ENCODE results near the gene RGS16. TPM values are rescaled to one million over a fixed set of nuclear protein-coding genes. Genes with fewer than 3 reads are reported as not detected.

RGS16 gene, protein sequence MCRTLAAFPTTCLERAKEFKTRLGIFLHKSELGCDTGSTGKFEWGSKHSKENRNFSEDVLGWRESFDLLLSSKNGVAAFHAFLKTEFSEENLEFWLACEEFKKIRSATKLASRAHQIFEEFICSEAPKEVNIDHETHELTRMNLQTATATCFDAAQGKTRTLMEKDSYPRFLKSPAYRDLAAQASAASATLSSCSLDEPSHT
- total RNA-seq (1 to 10 TPM in 1 of 2 donors, under 1 TPM in 1; 0.59 to 2.7 TPM), polyA plus RNA-seq (1 to 10 TPM in 1 of 2 donors, under 1 TPM in 1; 0.54 to 1.1 TPM)

DNA sequence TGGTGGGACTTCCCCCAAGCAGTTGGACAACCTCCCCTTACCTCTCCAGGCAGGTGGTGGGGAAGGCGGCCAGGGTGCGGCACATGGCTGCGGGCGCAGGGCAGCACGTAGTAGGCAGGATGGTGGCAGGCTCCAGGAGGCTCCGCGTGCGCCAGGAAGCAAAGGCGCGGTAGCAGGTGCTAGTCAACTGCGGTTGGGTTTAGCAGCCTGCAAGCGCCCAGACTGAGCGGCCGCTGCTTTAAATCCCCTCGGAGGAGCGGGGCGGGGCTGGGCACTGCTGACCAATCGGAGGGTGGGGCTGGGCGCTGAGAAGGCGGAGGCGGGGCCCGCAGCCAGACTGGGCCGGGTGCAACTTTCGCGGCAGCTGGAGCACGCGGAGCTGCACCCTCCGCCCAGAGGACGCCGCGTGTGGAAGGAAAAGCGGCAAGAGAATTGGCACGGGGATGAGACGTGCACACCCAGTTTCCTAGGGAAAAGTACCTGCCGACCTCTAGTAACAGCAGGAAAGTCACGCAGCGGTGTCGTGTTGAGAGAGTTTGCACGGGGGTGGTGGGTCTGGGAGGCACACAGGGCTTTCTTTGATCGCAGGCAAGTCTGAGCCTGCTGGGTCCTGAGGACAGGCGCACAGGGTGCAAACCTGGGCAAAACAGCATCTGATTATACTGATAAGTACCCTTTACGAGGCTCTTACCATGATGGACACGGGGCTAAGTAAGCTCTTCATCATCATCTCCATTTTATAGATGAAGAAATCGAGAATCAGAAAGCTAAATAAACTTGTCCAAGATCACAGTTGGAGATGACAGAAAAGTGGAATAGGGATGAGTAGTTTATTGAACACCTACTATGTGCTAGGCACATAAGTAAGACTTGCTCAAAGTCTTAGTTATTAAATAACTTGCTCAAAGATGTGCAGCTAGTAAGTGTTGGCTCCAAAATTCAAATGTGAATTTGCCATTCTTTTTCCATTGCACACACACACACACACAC is at the start of gene RGS16:
RGS16 (minus strand) TSS at position 215 of the 990 bp plus-strand sequence; CDS start at position 85, 130 bp downstream.
- H3K36me3 ChIP-seq (ENCODE audit: control insufficient read depth in 4 of 4, insufficient read depth in 3 of 4, low read depth in 1 of 4, low read length in 3 of 4): peaks cover 0 to 1% (median 0%) of the 10 kb centered on the region in 4 donors
- H3K27me3 ChIP-seq (ENCODE audit: control insufficient read depth in 4 of 4, insufficient read depth in 4 of 4, low read length in 3 of 4): no peaks in the 10 kb centered on the region
- WGBS: 6% methylated on average over 44 of the region's 44 CpGs
- H3K4me3 ChIP-seq (ENCODE audit: low read depth in 1 of 3, low read length in 3 of 3): peak within 1 kb of the TSS; percentile 14 to 68 (median 50)
- H3K9ac ChIP-seq (ENCODE audit: low read depth in 1 of 2, low read length in 2 of 2): peak within 1 kb of the TSS; percentile 21 to 23
- peaks cover 9 to 29% (median 15%) of the 10 kb centered on the region in 4 donors for H3K4me1 ChIP-seq (ENCODE audit: control insufficient read depth in 4 of 4, insufficient read depth in 4 of 4, low read length in 3 of 4)
- TF ChIP-seq HNF4A (conservative IDR thresholded peaks at IDR 0.05) (no peak), FOXA1 (IDR thresholded peaks at IDR 0.05) (no peak), YY1 (IDR thresholded peaks at IDR 0.05) (peak; percentile 41), GABPA (IDR thresholded peaks at IDR 0.05 in 1 of 2, conservative IDR thresholded peaks at IDR 0.05 in 1 of 2) (no peak), HNF4G (IDR thresholded peaks at IDR 0.05) (no peak)
- TF ChIP-seq, protein P1, sequence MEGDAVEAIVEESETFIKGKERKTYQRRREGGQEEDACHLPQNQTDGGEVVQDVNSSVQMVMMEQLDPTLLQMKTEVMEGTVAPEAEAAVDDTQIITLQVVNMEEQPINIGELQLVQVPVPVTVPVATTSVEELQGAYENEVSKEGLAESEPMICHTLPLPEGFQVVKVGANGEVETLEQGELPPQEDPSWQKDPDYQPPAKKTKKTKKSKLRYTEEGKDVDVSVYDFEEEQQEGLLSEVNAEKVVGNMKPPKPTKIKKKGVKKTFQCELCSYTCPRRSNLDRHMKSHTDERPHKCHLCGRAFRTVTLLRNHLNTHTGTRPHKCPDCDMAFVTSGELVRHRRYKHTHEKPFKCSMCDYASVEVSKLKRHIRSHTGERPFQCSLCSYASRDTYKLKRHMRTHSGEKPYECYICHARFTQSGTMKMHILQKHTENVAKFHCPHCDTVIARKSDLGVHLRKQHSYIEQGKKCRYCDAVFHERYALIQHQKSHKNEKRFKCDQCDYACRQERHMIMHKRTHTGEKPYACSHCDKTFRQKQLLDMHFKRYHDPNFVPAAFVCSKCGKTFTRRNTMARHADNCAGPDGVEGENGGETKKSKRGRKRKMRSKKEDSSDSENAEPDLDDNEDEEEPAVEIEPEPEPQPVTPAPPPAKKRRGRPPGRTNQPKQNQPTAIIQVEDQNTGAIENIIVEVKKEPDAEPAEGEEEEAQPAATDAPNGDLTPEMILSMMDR (IDR thresholded peaks at IDR 0.05; ENCODE audit: low read depth, low read length, missing input control): no peak
- TF ChIP-seq, protein P2, sequence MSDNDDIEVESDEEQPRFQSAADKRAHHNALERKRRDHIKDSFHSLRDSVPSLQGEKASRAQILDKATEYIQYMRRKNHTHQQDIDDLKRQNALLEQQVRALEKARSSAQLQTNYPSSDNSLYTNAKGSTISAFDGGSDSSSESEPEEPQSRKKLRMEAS (IDR thresholded peaks at IDR 0.05): peak; percentile 92
- H3K27ac ChIP-seq (ENCODE audit: low read depth in 1 of 2, low read length in 2 of 2): peak within 1 kb of the TSS; percentile 71 to 80
- no peaks in the 10 kb centered on the region for H3K9me3 ChIP-seq (ENCODE audit: control insufficient read depth in 4 of 4, low read length in 3 of 4)
- DNase-seq (ENCODE audit: low spot score): peak; percentile 93

DNA sequence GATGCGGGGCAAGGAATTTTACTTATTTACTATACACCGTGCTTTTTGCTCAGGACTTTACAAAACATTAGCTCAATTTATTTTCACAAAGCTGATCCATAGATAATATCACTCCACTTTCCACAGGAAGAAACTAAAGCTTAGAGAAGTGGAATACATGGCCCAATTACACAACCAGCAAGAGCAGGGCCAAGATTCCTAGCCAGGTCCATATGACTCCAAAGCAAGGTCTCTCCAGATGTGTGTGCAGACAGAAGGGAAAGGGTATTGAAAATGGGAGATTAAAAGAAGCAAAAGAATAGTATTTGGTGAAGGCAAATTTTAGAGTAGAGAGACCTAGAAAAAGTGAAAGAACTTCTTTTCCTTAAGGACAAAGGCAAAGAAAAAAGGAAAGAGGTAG is 49.8 kb upstream of the RGS16 start:
- Histone ChIP-seq H3K4me3 (ENCODE audit: low read depth in 1 of 3, low read length in 3 of 3) (no peak overlapping the region), H3K9me3 (ENCODE audit: control insufficient read depth in 4 of 4, low read length in 3 of 4) (no peaks in the 10 kb centered on the region), H3K9ac (ENCODE audit: low read depth in 1 of 2, low read length in 2 of 2) (no peak overlapping the region), H3K36me3 (ENCODE audit: control insufficient read depth in 4 of 4, insufficient read depth in 3 of 4, low read depth in 1 of 4, low read length in 3 of 4) (no peaks in the 10 kb centered on the region), H3K27me3 (ENCODE audit: control insufficient read depth in 4 of 4, insufficient read depth in 4 of 4, low read length in 3 of 4) (no peaks in the 10 kb centered on the region), H3K27ac (ENCODE audit: low read depth in 1 of 2, low read length in 2 of 2) (no peak overlapping the region), H3K4me1 (ENCODE audit: control insufficient read depth in 4 of 4, insufficient read depth in 4 of 4, low read length in 3 of 4) (no peaks in the 10 kb centered on the region)
- no peak for DNase-seq (ENCODE audit: low spot score)
- 95% methylated on average over 2 of the region's 2 CpGs for WGBS
- TF ChIP-seq FOXA1 (IDR thresholded peaks at IDR 0.05): no peak
- no peak for TF ChIP-seq TAF1 (conservative IDR thresholded peaks at IDR 0.05)
- no peak for TF ChIP-seq EGR1 (IDR thresholded peaks at IDR 0.05; ENCODE audit: low read depth in 2 of 2)
- TF ChIP-seq SP1 (IDR thresholded peaks at IDR 0.05): no peak
- TF ChIP-seq, protein P1 (IDR thresholded peaks at IDR 0.05; ENCODE audit: low read depth, low read length, missing input control): no peak
- TF ChIP-seq, protein P3, sequence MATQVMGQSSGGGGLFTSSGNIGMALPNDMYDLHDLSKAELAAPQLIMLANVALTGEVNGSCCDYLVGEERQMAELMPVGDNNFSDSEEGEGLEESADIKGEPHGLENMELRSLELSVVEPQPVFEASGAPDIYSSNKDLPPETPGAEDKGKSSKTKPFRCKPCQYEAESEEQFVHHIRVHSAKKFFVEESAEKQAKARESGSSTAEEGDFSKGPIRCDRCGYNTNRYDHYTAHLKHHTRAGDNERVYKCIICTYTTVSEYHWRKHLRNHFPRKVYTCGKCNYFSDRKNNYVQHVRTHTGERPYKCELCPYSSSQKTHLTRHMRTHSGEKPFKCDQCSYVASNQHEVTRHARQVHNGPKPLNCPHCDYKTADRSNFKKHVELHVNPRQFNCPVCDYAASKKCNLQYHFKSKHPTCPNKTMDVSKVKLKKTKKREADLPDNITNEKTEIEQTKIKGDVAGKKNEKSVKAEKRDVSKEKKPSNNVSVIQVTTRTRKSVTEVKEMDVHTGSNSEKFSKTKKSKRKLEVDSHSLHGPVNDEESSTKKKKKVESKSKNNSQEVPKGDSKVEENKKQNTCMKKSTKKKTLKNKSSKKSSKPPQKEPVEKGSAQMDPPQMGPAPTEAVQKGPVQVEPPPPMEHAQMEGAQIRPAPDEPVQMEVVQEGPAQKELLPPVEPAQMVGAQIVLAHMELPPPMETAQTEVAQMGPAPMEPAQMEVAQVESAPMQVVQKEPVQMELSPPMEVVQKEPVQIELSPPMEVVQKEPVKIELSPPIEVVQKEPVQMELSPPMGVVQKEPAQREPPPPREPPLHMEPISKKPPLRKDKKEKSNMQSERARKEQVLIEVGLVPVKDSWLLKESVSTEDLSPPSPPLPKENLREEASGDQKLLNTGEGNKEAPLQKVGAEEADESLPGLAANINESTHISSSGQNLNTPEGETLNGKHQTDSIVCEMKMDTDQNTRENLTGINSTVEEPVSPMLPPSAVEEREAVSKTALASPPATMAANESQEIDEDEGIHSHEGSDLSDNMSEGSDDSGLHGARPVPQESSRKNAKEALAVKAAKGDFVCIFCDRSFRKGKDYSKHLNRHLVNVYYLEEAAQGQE (IDR thresholded peaks at IDR 0.05): no peak
- TF ChIP-seq RAD21 (IDR thresholded peaks at IDR 0.05): no peak
- no peak for TF ChIP-seq RXRA (IDR thresholded peaks at IDR 0.05)
- TF ChIP-seq HNF4A (conservative IDR thresholded peaks at IDR 0.05): no peak
- TF ChIP-seq, protein P4, sequence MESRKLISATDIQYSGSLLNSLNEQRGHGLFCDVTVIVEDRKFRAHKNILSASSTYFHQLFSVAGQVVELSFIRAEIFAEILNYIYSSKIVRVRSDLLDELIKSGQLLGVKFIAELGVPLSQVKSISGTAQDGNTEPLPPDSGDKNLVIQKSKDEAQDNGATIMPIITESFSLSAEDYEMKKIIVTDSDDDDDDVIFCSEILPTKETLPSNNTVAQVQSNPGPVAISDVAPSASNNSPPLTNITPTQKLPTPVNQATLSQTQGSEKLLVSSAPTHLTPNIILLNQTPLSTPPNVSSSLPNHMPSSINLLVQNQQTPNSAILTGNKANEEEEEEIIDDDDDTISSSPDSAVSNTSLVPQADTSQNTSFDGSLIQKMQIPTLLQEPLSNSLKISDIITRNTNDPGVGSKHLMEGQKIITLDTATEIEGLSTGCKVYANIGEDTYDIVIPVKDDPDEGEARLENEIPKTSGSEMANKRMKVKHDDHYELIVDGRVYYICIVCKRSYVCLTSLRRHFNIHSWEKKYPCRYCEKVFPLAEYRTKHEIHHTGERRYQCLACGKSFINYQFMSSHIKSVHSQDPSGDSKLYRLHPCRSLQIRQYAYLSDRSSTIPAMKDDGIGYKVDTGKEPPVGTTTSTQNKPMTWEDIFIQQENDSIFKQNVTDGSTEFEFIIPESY (IDR thresholded peaks at IDR 0.05): no peak
- TF ChIP-seq HNF4G (IDR thresholded peaks at IDR 0.05): no peak
- TF ChIP-seq GABPA (IDR thresholded peaks at IDR 0.05 in 1 of 2, conservative IDR thresholded peaks at IDR 0.05 in 1 of 2): no peak
- no peak for TF ChIP-seq JUND (IDR thresholded peaks at IDR 0.05)
- TF ChIP-seq, protein P5, sequence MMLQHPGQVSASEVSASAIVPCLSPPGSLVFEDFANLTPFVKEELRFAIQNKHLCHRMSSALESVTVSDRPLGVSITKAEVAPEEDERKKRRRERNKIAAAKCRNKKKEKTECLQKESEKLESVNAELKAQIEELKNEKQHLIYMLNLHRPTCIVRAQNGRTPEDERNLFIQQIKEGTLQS (IDR thresholded peaks at IDR 0.05): no peak
- TF ChIP-seq, protein P2 (IDR thresholded peaks at IDR 0.05): no peak
